Fibroblast of lung (primary cell): ENCODE data around the gene CCM2L.

Experiments used
- CTCF ChIP-seq, 2 donors: IDR thresholded peaks in 1 of 2; conservative IDR thresholded peaks in 1 of 2; 1 replicate in 1 of 2; 2 replicates in 1 of 2; pipeline ENCODE4 v1.5.1; 2011 to 2012; ENCODE audit warnings: low read length in 2 of 2, control low read depth in 1 of 2, inconsistent platforms in 1 of 2, low read depth in 1 of 2, mild to moderate bottlenecking in 1 of 2
- EZH2 ChIP-seq: IDR thresholded peaks from 2 replicates; pipeline ENCODE4 v1.5.1; 2012; ENCODE audit warnings: low read length, control low read depth, mild to moderate bottlenecking; ENCODE audit errors: missing control alignments

DNA sequence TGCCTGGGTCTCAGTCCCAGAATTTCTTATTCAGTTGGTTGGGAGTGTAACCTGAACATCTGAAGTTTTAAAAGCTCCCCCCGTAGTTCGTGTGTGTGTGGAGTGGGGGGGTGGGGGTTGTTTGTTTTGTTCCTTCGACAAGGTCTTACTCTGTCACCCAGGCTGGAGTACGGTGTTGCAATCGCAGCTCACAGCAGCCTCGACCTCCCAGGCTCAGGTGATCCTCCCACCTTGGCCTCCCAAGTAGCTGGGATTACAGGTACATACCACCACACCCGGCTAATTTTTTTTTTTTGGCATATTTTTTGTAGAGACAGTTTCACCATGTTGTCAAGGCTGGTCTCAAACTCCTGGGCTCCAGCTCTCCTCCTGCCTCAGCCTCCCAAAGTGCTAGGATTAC, 3.1 kb downstream of the CCM2L start:
- no peak for TF ChIP-seq CTCF (conservative IDR thresholded peaks at IDR 0.05 in 1 of 2, IDR thresholded peaks at IDR 0.05 in 1 of 2; ENCODE audit: low read depth in 1 of 2, low read length in 2 of 2)
- TF ChIP-seq EZH2: no peak
